GM12878 (cell line): ENCODE data around the gene ZNF688. TPM values are rescaled to one million over a fixed set of nuclear protein-coding genes. Genes with fewer than 3 reads are reported as not detected.

ENCODE experiments used
- BACH1 ChIP-seq: fragments of 450-650 bp; IDR thresholded peaks from 2 replicates; pipeline ENCODE4 v1.6.1; 2017; ENCODE audit warnings: mild to moderate bottlenecking, borderline replicate concordance
- CBFB ChIP-seq: IDR thresholded peaks from 2 replicates; pipeline ENCODE4 v1.6.1; 2016; ENCODE audit warnings: antibody characterized with exemption, low read depth
- CBX3 ChIP-seq: fragments of 200-600 bp; sonication (generic); IDR thresholded peaks from 2 replicates; pipeline ENCODE4 v1.6.1; 2016; ENCODE audit warnings: low read depth, borderline replicate concordance
- CBX5 ChIP-seq: sonication (generic); IDR thresholded peaks from 2 replicates; pipeline ENCODE4 v1.6.1; 2016; ENCODE audit warnings: low read depth, moderate library complexity, mild to moderate bottlenecking, inconsistent platforms
- CHD4 ChIP-seq: fragments of 200-600 bp; sonication (generic); IDR thresholded peaks from 2 replicates; pipeline ENCODE4 v1.6.1; 2016; ENCODE audit warnings: mild to moderate bottlenecking
- FOS ChIP-seq: IDR thresholded peaks from 3 replicates; pipeline ENCODE4 v1.6.1; 2011; ENCODE audit warnings: borderline replicate concordance; ENCODE audit not compliant: insufficient read length; ENCODE audit errors: extremely low read depth
- GABPA ChIP-seq: IDR thresholded peaks from 2 replicates; pipeline ENCODE4 v1.6.1; 2014; ENCODE audit warnings: antibody characterized with exemption, low read depth, mild to moderate bottlenecking, inconsistent platforms
- HDGF ChIP-seq: fragments of 450-650 bp; IDR thresholded peaks from 2 replicates; pipeline ENCODE4 v1.6.1; 2016; ENCODE audit warnings: antibody characterized with exemption
- IKZF1 ChIP-seq: fragments of 450-650 bp; conservative IDR thresholded peaks from 2 replicates; pipeline ENCODE4 v1.6.1; 2017; ENCODE audit warnings: antibody characterized with exemption, mild to moderate bottlenecking
- JUNB ChIP-seq: IDR thresholded peaks from 2 replicates; pipeline ENCODE4 v1.6.1; 2016; ENCODE audit warnings: antibody characterized with exemption, mild to moderate bottlenecking
- NFIC ChIP-seq: IDR thresholded peaks from 2 replicates; pipeline ENCODE4 v1.6.1; 2012; ENCODE audit warnings: low read depth, mild to moderate bottlenecking, inconsistent platforms, low read length, moderate library complexity
- NR2C1 ChIP-seq: fragments of 450-650 bp; IDR thresholded peaks from 2 replicates; pipeline ENCODE4 v1.6.1; 2017; ENCODE audit warnings: antibody characterized with exemption, mild to moderate bottlenecking, moderate library complexity
- NR2C2 ChIP-seq: IDR thresholded peaks from 2 replicates; pipeline ENCODE4 v1.6.1; 2011; ENCODE audit warnings: borderline replicate concordance, low read depth; ENCODE audit not compliant: control insufficient read depth, insufficient read length
- NRF1 ChIP-seq: conservative IDR thresholded peaks from 2 replicates; pipeline ENCODE4 v1.6.1; 2011; ENCODE audit warnings: mild to moderate bottlenecking, low read depth, low read length, improper control_type of control experiment
- POLR2A ChIP-seq: IDR thresholded peaks from 2 replicates; pipeline ENCODE4 v1.6.1; 2011; ENCODE audit warnings: low read depth, mild to moderate bottlenecking, low read length
- RB1 ChIP-seq: fragments of 450-650 bp; formaldehyde crosslinking; IDR thresholded peaks from 2 replicates; pipeline ENCODE4 v1.6.1; 2017; ENCODE audit warnings: mild to moderate bottlenecking, borderline replicate concordance
- SMAD5 ChIP-seq: IDR thresholded peaks from 2 replicates; pipeline ENCODE4 v1.6.1; 2016; ENCODE audit warnings: antibody characterized with exemption, low read depth
- SMC3 ChIP-seq: IDR thresholded peaks from 2 replicates; pipeline ENCODE4 v1.6.1; 2011; ENCODE audit warnings: low read length, improper control_type of control experiment, borderline replicate concordance
- SREBF1 ChIP-seq: IDR thresholded peaks from 2 replicates; pipeline ENCODE4 v1.6.1; 2012; ENCODE audit warnings: mild to moderate bottlenecking, low read length
- SREBF2 ChIP-seq: IDR thresholded peaks from 2 replicates; pipeline ENCODE4 v1.6.1; 2012; ENCODE audit warnings: mild to moderate bottlenecking, low read length
- SRF ChIP-seq, 2 experiments: IDR thresholded peaks; 2 replicates each; pipeline ENCODE4 v1.6.1; 2011; ENCODE audit warnings: low read depth in 2 of 2, low read length in 2 of 2, mild to moderate bottlenecking in 1 of 2, moderate library complexity in 1 of 2
- STAT3 ChIP-seq: IDR thresholded peaks from 2 replicates; pipeline ENCODE4 v1.6.1; 2011; ENCODE audit warnings: low read depth, low read length, improper control_type of control experiment
- SUZ12 ChIP-seq: fragments of 200-600 bp; sonication (generic); IDR thresholded peaks from one replicate; pipeline ENCODE4 v1.6.1; 2018; ENCODE audit warnings: antibody characterized with exemption, mild to moderate bottlenecking; ENCODE audit not compliant: unreplicated experiment
- WRNIP1 ChIP-seq: IDR thresholded peaks from 2 replicates; pipeline ENCODE4 v1.6.1; 2011; ENCODE audit warnings: low read depth, low read length, improper control_type of control experiment, borderline replicate concordance
- YY1 ChIP-seq: IDR thresholded peaks from 2 replicates; pipeline ENCODE4 v1.6.1; 2011; ENCODE audit warnings: low read depth, mild to moderate bottlenecking, low read length
- ZNF217 ChIP-seq: fragments of 450-650 bp; IDR thresholded peaks from 2 replicates; pipeline ENCODE4 v1.6.1; 2017; ENCODE audit warnings: antibody characterized with exemption, mild to moderate bottlenecking
- polyA plus RNA-seq, 11 experiments: library from polyadenylated mRNA; depleted of rRNA in 4 of 11; unstranded in 6 of 11; stranded (reverse) in 5 of 11; fragments of >200 nt; fragmentation: Nextera tagmentation in 4 of 11; fragmentation: Illumina TruSeq in 1 of 11; extraction: Ambion mirVana in 4 of 11; extraction: Trizol in 1 of 11; gene quantifications; 1 replicate in 1 of 11; 2 replicates in 10 of 11; pipeline versions ENCODE4 v1.2.1 to v1.2.3, GENCODE V29; 2011 to 2016; ENCODE audit warnings: inconsistent platforms in 2 of 11, missing spikeins in 2 of 11, low read depth in 1 of 11
- total RNA-seq, 4 experiments: library from RNA; depleted of rRNA in 3 of 4; stranded (reverse); fragments of >200 nt in 3 of 4; fragmentation: Illumina TruSeq in 1 of 4; extraction: Trizol in 1 of 4; gene quantifications; 2 replicates each; pipeline versions ENCODE4 v1.2.1 to v1.2.3, GENCODE V29; 2013 to 2021
- TF ChIP-seq, protein P1 (sequence below): fragments of 150-350 bp; IDR thresholded peaks from 2 replicates; pipeline ENCODE4 v1.6.1; 2014; ENCODE audit warnings: mild to moderate bottlenecking, low read depth, low read length
- TF ChIP-seq, protein P2 (sequence below): fragments of 450-650 bp; IDR thresholded peaks from 2 replicates; pipeline ENCODE4 v1.6.1; 2016; ENCODE audit warnings: mild to moderate bottlenecking, moderate library complexity, borderline replicate concordance

ZNF688 gene
- total and polyA plus RNA-seq, 10 of the 15 experiments (the other 5 are each of a cell fraction or from before 2014, with no cell fraction given): 0.14 to 17.4 (median 10.6) TPM

DNA sequence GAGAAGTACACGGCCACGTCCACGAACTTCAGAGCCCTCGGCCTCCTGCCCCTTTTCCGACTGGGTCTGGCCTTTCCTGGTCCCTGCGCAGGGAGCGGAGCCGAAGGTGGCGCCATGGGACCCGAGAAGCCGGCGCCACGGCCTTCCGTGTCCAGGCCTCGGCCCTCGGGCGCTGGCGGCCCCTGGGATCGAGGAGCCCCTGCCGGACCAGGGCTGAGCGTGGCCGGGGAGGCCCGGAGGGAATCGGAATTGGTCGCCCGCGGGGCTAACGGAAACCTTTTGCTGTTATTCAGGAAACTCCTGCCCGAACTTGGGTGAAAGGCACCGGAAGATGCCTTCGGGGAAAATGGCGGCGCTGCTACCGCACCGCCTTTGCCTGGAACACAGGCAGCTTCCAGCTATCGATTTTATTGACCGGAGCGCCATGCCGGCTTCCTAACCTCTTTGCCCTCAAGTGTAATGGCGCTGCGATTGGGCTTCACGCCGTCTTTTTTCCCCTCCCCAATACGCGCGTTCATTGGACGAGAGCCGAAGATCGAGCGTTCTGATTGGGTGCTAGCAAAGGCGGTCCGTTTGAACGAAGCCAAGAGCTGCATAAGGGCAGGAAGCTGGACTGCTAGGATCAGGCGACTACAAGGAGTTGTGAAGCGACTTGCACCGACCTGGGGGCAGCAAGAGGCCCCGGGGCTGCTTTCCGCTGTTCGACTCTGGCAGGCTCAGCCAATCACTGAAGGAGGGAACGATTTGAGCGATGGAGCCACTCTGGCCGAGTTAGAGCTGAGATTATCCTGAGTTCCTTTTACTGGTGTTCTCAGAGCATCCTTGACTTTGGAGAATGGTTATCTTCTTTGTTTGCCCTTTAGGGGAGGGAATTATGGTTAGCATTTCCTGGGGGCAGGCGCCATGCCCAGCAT lies 38.7 kb upstream of the ZNF688 start, which contains the start of gene ZNF689 (continued):
- peak; percentile 97 for TF ChIP-seq IKZF1
- TF ChIP-seq CBX5: no peak
- TF ChIP-seq ZNF217: no peak
- TF ChIP-seq, protein P1, sequence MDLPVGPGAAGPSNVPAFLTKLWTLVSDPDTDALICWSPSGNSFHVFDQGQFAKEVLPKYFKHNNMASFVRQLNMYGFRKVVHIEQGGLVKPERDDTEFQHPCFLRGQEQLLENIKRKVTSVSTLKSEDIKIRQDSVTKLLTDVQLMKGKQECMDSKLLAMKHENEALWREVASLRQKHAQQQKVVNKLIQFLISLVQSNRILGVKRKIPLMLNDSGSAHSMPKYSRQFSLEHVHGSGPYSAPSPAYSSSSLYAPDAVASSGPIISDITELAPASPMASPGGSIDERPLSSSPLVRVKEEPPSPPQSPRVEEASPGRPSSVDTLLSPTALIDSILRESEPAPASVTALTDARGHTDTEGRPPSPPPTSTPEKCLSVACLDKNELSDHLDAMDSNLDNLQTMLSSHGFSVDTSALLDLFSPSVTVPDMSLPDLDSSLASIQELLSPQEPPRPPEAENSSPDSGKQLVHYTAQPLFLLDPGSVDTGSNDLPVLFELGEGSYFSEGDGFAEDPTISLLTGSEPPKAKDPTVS: no peak
- no peak for TF ChIP-seq SREBF1
- TF ChIP-seq WRNIP1: peak; percentile 65; the same call in 1 of the 2 replicates
- 0 out of 2 replicates have a peak, but pooled peaks have one; percentile 2 for TF ChIP-seq BACH1
- TF ChIP-seq YY1: peak; percentile 99
- TF ChIP-seq NR2C1: peak; percentile 90
- no peak for TF ChIP-seq SMAD5
- TF ChIP-seq, protein P2, sequence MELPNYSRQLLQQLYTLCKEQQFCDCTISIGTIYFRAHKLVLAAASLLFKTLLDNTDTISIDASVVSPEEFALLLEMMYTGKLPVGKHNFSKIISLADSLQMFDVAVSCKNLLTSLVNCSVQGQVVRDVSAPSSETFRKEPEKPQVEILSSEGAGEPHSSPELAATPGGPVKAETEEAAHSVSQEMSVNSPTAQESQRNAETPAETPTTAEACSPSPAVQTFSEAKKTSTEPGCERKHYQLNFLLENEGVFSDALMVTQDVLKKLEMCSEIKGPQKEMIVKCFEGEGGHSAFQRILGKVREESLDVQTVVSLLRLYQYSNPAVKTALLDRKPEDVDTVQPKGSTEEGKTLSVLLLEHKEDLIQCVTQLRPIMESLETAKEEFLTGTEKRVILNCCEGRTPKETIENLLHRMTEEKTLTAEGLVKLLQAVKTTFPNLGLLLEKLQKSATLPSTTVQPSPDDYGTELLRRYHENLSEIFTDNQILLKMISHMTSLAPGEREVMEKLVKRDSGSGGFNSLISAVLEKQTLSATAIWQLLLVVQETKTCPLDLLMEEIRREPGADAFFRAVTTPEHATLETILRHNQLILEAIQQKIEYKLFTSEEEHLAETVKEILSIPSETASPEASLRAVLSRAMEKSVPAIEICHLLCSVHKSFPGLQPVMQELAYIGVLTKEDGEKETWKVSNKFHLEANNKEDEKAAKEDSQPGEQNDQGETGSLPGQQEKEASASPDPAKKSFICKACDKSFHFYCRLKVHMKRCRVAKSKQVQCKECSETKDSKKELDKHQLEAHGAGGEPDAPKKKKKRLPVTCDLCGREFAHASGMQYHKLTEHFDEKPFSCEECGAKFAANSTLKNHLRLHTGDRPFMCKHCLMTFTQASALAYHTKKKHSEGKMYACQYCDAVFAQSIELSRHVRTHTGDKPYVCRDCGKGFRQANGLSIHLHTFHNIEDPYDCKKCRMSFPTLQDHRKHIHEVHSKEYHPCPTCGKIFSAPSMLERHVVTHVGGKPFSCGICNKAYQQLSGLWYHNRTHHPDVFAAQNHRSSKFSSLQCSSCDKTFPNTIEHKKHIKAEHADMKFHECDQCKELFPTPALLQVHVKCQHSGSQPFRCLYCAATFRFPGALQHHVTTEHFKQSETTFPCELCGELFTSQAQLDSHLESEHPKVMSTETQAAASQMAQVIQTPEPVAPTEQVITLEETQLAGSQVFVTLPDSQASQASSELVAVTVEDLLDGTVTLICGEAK: peak; percentile 80; the same call in 1 of the 2 replicates
- TF ChIP-seq POLR2A: peak; percentile 74
- no peak for TF ChIP-seq CHD4
- TF ChIP-seq JUNB: no peak
- no peak for TF ChIP-seq SMC3
- TF ChIP-seq HDGF: no peak
- TF ChIP-seq CBFB: 0 out of 2 replicates have a peak, but pooled peaks have one; percentile 30
- TF ChIP-seq NR2C2: no peak
- TF ChIP-seq NRF1: no peak
- no peak for TF ChIP-seq CBX3
- 0 out of 4 replicates have a peak, but pooled peaks of 1 of the 2 experiments have one; percentile 36 for TF ChIP-seq SRF (IDR thresholded peaks at IDR 0.05; ENCODE audit: low read depth in 2 of 2, low read length in 2 of 2)
- no peak for TF ChIP-seq SUZ12
- TF ChIP-seq GABPA: no peak
- 0 out of 2 replicates have a peak, but pooled peaks have one; percentile 58 for TF ChIP-seq RB1
- no peak for TF ChIP-seq STAT3
- TF ChIP-seq FOS: peak; percentile 99
- no peak for TF ChIP-seq SREBF2
- TF ChIP-seq NFIC: no peak
